PC-3 (cell line): ENCODE data around the gene RINL. TPM values are rescaled to one million over a fixed set of nuclear protein-coding genes. Genes with fewer than 3 reads are reported as not detected.

Experiments
- ATAC-seq: fragments of 200-7000 bp; cut with Tn5 transposase; 2 replicates; pipeline ENCODE4 v1.9.1; 2020; ENCODE audit warnings: mild to moderate bottlenecking, moderate library complexity
- BruUV-seq: library from RNA; stranded (reverse); fragments of 400-500 nt; replicated peaks from 2 replicates; lab custom pipeline; 2021; lab: Mats Ljungman, UMichigan
- CTCF ChIA-PET: fragments of 300-600 bp; sonication (Branson Sonifier 250); formaldehyde crosslinking; loops from one replicate; lab custom pipeline; 2022; ENCODE audit warnings: antibody characterized with exemption; lab: Charles Lee
- POLR2A ChIA-PET: fragments of 300-600 bp; sonication (Branson Sonifier 250); formaldehyde crosslinking; loops from one replicate; lab custom pipeline; 2022; ENCODE audit warnings: antibody characterized with exemption; ENCODE audit not compliant: unreplicated experiment; lab: Charles Lee
- DNase-seq: peaks from one replicate; pipeline ENCODE4 v3.0.0-alpha.2; 2015
- H2AFZ ChIP-seq: fragments of 300-600 bp; sonication (generic); 2 replicates; pipeline ENCODE4 v1.6.0; 2016; ENCODE audit warnings: antibody characterized with exemption, low read length
- H3F3A ChIP-seq: fragments of 300-600 bp; sonication (generic); one replicate; pipeline ENCODE4 v1.6.0; 2017; ENCODE audit warnings: antibody characterized with exemption, low read length, control low read depth, mild to moderate bottlenecking; ENCODE audit not compliant: unreplicated experiment
- H3K27ac ChIP-seq: fragments of 300-600 bp; sonication (generic); 2 replicates; pipeline ENCODE4 v1.5.1; 2016; ENCODE audit warnings: mild to moderate bottlenecking, low read length
- H3K27me3 ChIP-seq: fragments of 300-600 bp; sonication (generic); 2 replicates; pipeline ENCODE4 v1.6.1; 2016; ENCODE audit warnings: low read length, mixed read lengths
- H3K36me3 ChIP-seq: fragments of 300-600 bp; sonication (generic); 2 replicates; pipeline ENCODE4 v1.6.1; 2016; ENCODE audit warnings: low read depth, mixed run types, low read length, mixed read lengths
- H3K4me1 ChIP-seq: fragments of 300-600 bp; sonication (generic); 2 replicates; pipeline ENCODE4 v1.5.1; 2016; ENCODE audit warnings: low read length; ENCODE audit not compliant: insufficient read depth
- H3K4me2 ChIP-seq: fragments of 300-600 bp; sonication (generic); 2 replicates; pipeline ENCODE4 v1.6.0; 2016; ENCODE audit warnings: low read length
- H3K4me3 ChIP-seq: fragments of 300-600 bp; sonication (generic); 2 replicates; pipeline ENCODE4 v1.5.1; 2016; ENCODE audit warnings: mild to moderate bottlenecking, low read length, mixed read lengths
- H3K79me2 ChIP-seq: fragments of 300-600 bp; sonication (generic); 2 replicates; pipeline ENCODE4 v1.6.1; 2017; ENCODE audit warnings: low read length, mixed read lengths
- H3K9ac ChIP-seq: fragments of 300-600 bp; sonication (generic); 2 replicates; pipeline ENCODE4 v1.6.0; 2016; ENCODE audit warnings: mild to moderate bottlenecking, low read length
- H3K9me2 ChIP-seq: fragments of 300-600 bp; sonication (generic); replicated peaks from 2 replicates; pipeline ENCODE4 v1.6.1; 2016; ENCODE audit warnings: mixed run types, low read length, mixed read lengths
- H3K9me3 ChIP-seq: fragments of 300-600 bp; sonication (generic); 2 replicates; pipeline ENCODE4 v1.6.1; 2016; ENCODE audit warnings: low read length, mixed read lengths
- H4K20me1 ChIP-seq: fragments of 300-600 bp; sonication (generic); 2 replicates; pipeline ENCODE4 v1.6.1; 2016; ENCODE audit warnings: low read length, mixed read lengths
- EZH2 ChIP-seq: fragments of 300-600 bp; sonication (generic); IDR thresholded peaks from one replicate; pipeline ENCODE4 v1.6.1; 2017; ENCODE audit warnings: antibody characterized with exemption, mild to moderate bottlenecking, low read length; ENCODE audit not compliant: unreplicated experiment
- EZH2phosphoT487 ChIP-seq: fragments of 300-600 bp; sonication (generic); IDR thresholded peaks from 2 replicates; pipeline ENCODE4 v1.6.1; 2018; ENCODE audit warnings: mild to moderate bottlenecking, antibody characterized with exemption, low read length, borderline replicate concordance
- intact Hi-C: fragments of 100-400 bp; cut with micrococcal nuclease; formaldehyde crosslinking; loops from 2 replicates; pipeline ENCODE4 v1.9.0; 2023
- total RNA-seq: library from RNA; depleted of rRNA; stranded (reverse); fragments of >200 nt; gene quantifications from 2 replicates; pipeline ENCODE4 v1.2.3, GENCODE V29; 2014
- TF ChIP-seq, protein P1 (sequence below): fragments of 300-600 bp; sonication (generic); conservative IDR thresholded peaks from 2 replicates; pipeline ENCODE4 v1.5.1; 2017; ENCODE audit warnings: antibody characterized with exemption, low read depth, mild to moderate bottlenecking, low read length

RINL gene
- total RNA-seq, 1 experiment from 2014 or later = 3.2 TPM

DNA sequence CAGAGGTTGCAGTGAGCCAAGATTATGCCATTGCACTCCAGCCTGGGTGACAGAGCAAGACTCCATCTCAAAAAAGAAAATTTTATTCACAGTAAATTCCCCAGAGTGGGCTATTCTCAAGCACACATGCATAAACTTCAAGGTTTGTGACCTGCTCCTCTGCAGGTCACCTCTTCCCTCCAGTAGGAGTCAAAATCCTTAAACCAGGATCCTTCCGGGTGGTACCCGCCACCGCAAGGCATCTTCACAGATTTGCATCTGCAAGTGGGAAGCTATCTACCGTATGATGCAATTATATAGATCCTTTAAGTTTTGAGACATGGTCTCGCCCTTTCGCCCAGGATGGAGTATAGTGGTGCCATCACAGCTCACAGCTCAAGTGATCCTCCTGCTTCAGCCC is 43.5 kb downstream of the RINL start:
- no peak overlapping the region for H3K4me2 ChIP-seq
- TF ChIP-seq EZH2 = no peak
- no peak for TF ChIP-seq EZH2phosphoT487
- TF ChIP-seq, protein P1, sequence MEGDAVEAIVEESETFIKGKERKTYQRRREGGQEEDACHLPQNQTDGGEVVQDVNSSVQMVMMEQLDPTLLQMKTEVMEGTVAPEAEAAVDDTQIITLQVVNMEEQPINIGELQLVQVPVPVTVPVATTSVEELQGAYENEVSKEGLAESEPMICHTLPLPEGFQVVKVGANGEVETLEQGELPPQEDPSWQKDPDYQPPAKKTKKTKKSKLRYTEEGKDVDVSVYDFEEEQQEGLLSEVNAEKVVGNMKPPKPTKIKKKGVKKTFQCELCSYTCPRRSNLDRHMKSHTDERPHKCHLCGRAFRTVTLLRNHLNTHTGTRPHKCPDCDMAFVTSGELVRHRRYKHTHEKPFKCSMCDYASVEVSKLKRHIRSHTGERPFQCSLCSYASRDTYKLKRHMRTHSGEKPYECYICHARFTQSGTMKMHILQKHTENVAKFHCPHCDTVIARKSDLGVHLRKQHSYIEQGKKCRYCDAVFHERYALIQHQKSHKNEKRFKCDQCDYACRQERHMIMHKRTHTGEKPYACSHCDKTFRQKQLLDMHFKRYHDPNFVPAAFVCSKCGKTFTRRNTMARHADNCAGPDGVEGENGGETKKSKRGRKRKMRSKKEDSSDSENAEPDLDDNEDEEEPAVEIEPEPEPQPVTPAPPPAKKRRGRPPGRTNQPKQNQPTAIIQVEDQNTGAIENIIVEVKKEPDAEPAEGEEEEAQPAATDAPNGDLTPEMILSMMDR = no peak
- no peak overlapping the region for H3K4me3 ChIP-seq
- peaks cover 27% of the 10 kb centered on the region for H3K36me3 ChIP-seq
- no TSS peak for BruUV-seq
- no peaks in the 10 kb centered on the region for H3K9me3 ChIP-seq
- peaks cover 6% of the 10 kb centered on the region for H3F3A ChIP-seq
- intact Hi-C loops = loop anchor here (5.0 kb wide), 1 partner anchor 37 kb away; no protein-coding TSS in a partner anchor
- DNase-seq = no peak
- H3K9ac ChIP-seq = no peak overlapping the region
- no peaks in the 10 kb centered on the region for H4K20me1 ChIP-seq
- peaks cover 75% of the 10 kb centered on the region for H3K4me1 ChIP-seq
- H3K79me2 ChIP-seq = peaks cover 9% of the 10 kb centered on the region; the same call in 1 of the 2 replicates
- H3K9me2 ChIP-seq = no peaks in the 10 kb centered on the region
- CTCF ChIA-PET = no interaction called here
- H2AFZ ChIP-seq = no peak overlapping the region
- H3K27me3 ChIP-seq = no peaks in the 10 kb centered on the region
- ATAC-seq = no peak
- H3K27ac ChIP-seq = peak overlapping the region; percentile 99
- POLR2A ChIA-PET = no interaction called here

DNA sequence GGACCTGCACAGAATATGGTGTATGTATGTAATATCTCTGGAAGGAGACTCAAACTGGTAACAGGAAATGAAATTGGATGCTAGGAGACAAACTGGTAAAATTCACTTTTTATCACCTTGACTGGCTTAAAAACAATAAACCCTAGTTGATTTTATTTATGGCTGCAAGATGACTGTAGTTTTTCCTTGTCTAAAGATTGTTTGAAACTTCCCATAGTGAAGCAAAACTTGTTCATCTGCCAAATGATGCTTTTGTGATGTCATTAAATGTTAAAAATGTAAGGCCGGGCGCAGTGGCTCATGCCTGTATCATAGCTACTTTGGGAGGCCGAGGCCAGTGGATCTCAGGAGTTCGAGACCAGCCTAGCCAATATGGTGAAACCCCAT is 44.0 kb downstream of the RINL start:
- no peak overlapping the region for H3K4me3 ChIP-seq
- H3K4me2 ChIP-seq = no peak overlapping the region
- intact Hi-C loops = loop anchor here (5.0 kb wide), 1 partner anchor 37 kb away; no protein-coding TSS in a partner anchor
- H3F3A ChIP-seq = peaks cover 4% of the 10 kb centered on the region
- ATAC-seq = no peak
- no peak for DNase-seq
- no peak overlapping the region for H2AFZ ChIP-seq
- no peak for TF ChIP-seq EZH2
- no peak for TF ChIP-seq EZH2phosphoT487
- TF ChIP-seq, protein P1 = no peak
- CTCF ChIA-PET = no interaction called here
- peaks cover 22% of the 10 kb centered on the region for H3K36me3 ChIP-seq
- no peaks in the 10 kb centered on the region for H4K20me1 ChIP-seq
- H3K9me3 ChIP-seq = no peaks in the 10 kb centered on the region
- H3K4me1 ChIP-seq = peaks cover 70% of the 10 kb centered on the region
- H3K79me2 ChIP-seq = peaks cover 9% of the 10 kb centered on the region; the same call in 1 of the 2 replicates
- no peaks in the 10 kb centered on the region for H3K27me3 ChIP-seq
- no TSS peak for BruUV-seq
- no peak overlapping the region for H3K9ac ChIP-seq
- POLR2A ChIA-PET = no interaction called here
- no peaks in the 10 kb centered on the region for H3K9me2 ChIP-seq
- peak overlapping the region; percentile 99 for H3K27ac ChIP-seq

DNA sequence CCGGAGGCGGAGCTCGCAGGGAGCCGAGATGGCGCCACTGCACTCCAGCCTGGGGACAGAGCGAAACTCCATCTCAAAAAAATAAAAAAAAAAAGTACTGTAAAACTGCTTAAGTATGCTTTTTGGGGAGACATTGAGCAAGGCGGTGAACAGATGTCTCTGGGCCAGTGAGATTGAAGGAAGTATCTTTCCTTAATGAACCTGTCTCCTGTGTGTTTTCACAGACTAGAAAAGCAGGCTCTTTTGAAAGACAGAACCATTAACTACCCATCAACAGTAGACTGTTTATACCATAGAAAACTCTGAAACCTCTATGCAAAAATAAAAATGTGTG is 45.0 kb downstream of the RINL start:
- H3K4me1 ChIP-seq = peaks cover 60% of the 10 kb centered on the region
- no peak overlapping the region for H3K4me3 ChIP-seq
- no peaks in the 10 kb centered on the region for H3K27me3 ChIP-seq
- no peak overlapping the region for H2AFZ ChIP-seq
- DNase-seq (no peak), ATAC-seq (no peak)
- no peaks in the 10 kb centered on the region for H3K9me3 ChIP-seq
- H3K4me2 ChIP-seq = no peak overlapping the region
- TF ChIP-seq EZH2phosphoT487 (no peak), EZH2 (no peak)
- TF ChIP-seq, protein P1 = no peak
- peaks cover 9% of the 10 kb centered on the region; the same call in 1 of the 2 replicates for H3K79me2 ChIP-seq
- peaks cover 18% of the 10 kb centered on the region for H3K36me3 ChIP-seq
- CTCF ChIA-PET = no interaction called here
- H3F3A ChIP-seq = no peaks in the 10 kb centered on the region
- intact Hi-C loops = loop anchor here (5.0 kb wide), 1 partner anchor 36 kb away; no protein-coding TSS in a partner anchor
- no peaks in the 10 kb centered on the region for H4K20me1 ChIP-seq
- POLR2A ChIA-PET = interaction anchor here (0.6 kb wide), 1 partner anchor 16 kb away, joined by 10 read pairs; no protein-coding TSS in a partner anchor
- no peaks in the 10 kb centered on the region for H3K9me2 ChIP-seq
- no peak overlapping the region for H3K27ac ChIP-seq
- BruUV-seq = no TSS peak
- no peak overlapping the region for H3K9ac ChIP-seq
